SK-N-MC (cell line): ENCODE data around the gene TRMT2A.

Source experiments
- DNase-seq: peaks from one replicate; pipeline ENCODE4 v3.0.0-alpha.2; 2011; ENCODE audit warnings: low read depth, low spot score
- H3K27ac ChIP-seq: fragments of 200-600 bp; sonication (generic); 2 replicates; pipeline ENCODE4 v1.5.1; 2016; ENCODE audit warnings: mixed run types
- H3K36me3 ChIP-seq: fragments of 200-600 bp; sonication (generic); 2 replicates; pipeline ENCODE4 v1.6.1; 2017; ENCODE audit warnings: antibody characterized with exemption, low read length, mixed read lengths; ENCODE audit not compliant: insufficient read depth
- H3K4me3 ChIP-seq: fragments of 200-600 bp; sonication (generic); 2 replicates; pipeline ENCODE4 v1.5.1; 2016
- H3K9ac ChIP-seq: fragments of 200-600 bp; sonication (generic); 2 replicates; pipeline ENCODE4 v1.8.0; 2017; ENCODE audit warnings: mixed run types, mixed read lengths; ENCODE audit not compliant: insufficient read length
- H3K9me3 ChIP-seq: fragments of 200-600 bp; sonication (generic); 2 replicates; pipeline ENCODE4 v1.6.1; 2017; ENCODE audit warnings: low read depth, mild to moderate bottlenecking, antibody characterized with exemption, low read length, moderate library complexity, mixed read lengths
- EZH2 ChIP-seq: fragments of 200-600 bp; sonication (generic); IDR thresholded peaks from one replicate; pipeline ENCODE4 v1.6.1; 2017; ENCODE audit warnings: antibody characterized with exemption
- FOXP2 ChIP-seq: optimal IDR thresholded peaks from 2 replicates; pipeline ENCODE3; 2011; ENCODE audit warnings: mild to moderate bottlenecking, moderate library complexity; ENCODE audit not compliant: insufficient read depth; ENCODE audit errors: extremely low read length, control extremely low read depth
- POLR2AphosphoS5 ChIP-seq: IDR thresholded peaks from 2 replicates; pipeline ENCODE4 v1.6.1; 2012; ENCODE audit warnings: mild to moderate bottlenecking, low read depth, low read length, borderline replicate concordance

Gene TRMT2A

DNA sequence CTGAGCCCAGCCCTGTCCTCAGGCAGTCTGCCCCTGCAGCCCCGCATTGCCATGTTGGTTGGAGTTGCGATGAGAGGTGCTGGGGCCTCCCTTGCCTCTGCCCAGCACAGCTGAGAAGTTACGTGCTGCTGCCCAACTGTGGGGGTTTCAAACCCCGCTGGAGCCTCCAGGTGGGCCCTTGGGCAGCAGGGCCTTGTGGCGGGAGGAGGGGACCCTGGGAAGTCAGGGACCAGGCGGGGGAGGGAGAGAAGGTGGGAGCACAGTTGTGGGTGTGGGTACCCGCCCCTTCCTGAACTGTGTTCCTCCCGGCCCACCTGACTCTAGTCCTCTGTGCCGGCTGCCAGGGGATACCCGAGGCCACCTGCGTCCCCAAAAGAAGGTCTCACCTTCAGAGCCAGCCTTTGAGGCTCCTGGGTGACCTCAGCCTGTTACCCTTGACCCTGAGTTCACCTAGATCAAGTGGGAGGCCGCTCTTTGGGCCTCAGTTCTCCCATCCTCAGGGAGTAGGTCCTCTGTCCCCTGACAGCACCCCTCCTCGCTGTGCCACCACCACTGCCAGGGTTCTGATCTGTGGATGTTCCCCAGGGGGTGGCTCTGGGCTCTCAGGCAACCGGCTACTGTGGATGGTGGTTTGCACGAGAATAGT lies 41.5 kb upstream of the TRMT2A start:
- Histone ChIP-seq H3K9me3 (no peaks in the 10 kb centered on the region), H3K4me3 (no peak overlapping the region), H3K27ac (no peak overlapping the region), H3K9ac (no peak overlapping the region), H3K36me3 (no peaks in the 10 kb centered on the region)
- no peak for DNase-seq
- TF ChIP-seq FOXP2 (no peak), POLR2AphosphoS5 (no peak), EZH2 (no peak)

DNA sequence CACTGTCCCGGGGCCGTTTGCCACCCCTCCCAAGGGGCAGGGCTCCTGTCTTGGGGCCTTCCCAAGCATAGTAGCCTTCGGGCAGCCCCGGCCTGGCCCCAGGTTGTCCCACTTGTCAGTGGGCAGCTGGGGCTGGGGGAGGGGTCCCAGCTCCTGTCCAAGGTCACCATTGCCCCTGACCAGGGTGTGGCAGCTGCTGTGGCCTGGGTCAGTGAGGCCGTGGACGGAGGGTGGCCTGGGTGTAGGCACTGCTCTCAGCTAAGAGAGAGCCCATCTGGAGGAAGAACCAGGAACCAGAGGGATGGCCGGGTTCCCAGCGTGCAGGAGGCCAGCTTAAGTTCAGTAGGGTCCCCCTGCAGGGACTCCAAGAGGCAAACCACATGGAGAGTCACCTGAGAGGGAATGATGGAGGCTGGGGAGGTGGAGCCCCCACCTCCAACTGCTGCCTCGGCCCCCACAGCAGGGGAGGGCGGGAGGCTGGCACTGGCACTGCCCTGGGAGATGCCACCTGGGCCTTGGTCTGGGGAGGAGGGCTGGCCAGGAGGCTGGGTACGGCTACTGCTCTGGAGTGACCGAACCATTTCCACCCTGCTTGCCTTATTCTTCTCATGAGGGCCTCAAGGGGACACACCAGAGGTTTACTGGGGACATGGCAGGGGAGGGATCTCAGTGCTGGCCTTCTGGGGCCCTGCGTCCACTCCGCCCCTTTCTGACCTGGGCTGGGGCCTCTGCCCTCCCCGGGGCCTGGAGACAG lies 40.6 kb upstream of the TRMT2A start:
- Histone ChIP-seq H3K4me3 (no peak overlapping the region), H3K9ac (no peak overlapping the region), H3K9me3 (no peaks in the 10 kb centered on the region), H3K27ac (no peak overlapping the region), H3K36me3 (no peaks in the 10 kb centered on the region)
- no peak for DNase-seq
- TF ChIP-seq FOXP2 (no peak), POLR2AphosphoS5 (no peak), EZH2 (no peak)

DNA sequence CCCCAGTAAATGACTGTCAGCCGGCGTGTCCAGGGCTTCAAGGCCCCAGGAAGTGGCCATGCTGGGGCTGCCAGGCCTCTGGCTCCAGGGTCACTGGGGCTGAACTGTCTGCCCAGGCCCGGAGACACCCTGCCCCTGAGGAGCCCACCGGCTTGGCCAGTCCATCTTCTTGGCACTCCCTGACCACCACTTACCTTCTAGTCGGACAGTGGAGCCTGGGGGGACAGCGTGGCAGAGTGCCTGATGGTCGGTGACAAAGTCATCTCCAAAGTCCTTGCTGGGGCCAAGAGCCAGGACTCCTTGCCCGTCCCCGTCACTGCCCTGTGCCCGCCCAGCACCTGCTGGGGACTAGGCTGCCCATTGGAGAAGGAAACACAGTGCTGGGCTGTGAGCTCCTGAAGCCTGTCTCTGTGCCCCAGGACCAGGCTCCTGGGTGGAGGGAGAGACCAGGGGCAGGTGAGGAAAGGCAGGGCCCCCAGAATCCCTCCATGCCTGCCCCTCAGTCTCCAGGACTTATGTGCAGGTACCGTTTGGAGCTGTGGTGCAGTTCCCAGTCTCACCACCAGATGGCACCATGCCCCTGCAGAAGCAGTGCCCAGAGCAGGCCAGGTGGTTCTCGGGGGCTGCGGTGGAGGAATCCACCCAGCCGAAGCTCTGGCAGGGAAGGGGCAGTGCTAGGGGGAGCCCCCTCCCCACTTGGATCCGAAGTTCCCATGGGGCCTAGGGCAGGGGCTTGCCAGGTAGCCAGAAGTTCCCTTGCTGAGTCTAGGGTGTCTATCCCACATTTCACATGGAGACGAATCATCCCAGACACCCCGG lies 39.8 kb upstream of the TRMT2A start:
- H3K4me3 ChIP-seq, result no peak overlapping the region
- H3K36me3 ChIP-seq, result no peaks in the 10 kb centered on the region
- H3K9ac ChIP-seq, result no peak overlapping the region
- H3K9me3 ChIP-seq, result no peaks in the 10 kb centered on the region
- no peak overlapping the region for H3K27ac ChIP-seq
- no peak for TF ChIP-seq POLR2AphosphoS5
- no peak for TF ChIP-seq FOXP2
- TF ChIP-seq EZH2, result no peak
- peak; percentile 56 for DNase-seq

GRCh38 chr22:20156042-20156389 lies 39.0 kb upstream of the TRMT2A start:
- no peak overlapping the region for H3K4me3 ChIP-seq
- TF ChIP-seq FOXP2 (no peak), POLR2AphosphoS5 (no peak), EZH2 (no peak)
- no peak overlapping the region for H3K27ac ChIP-seq
- H3K36me3 ChIP-seq, result no peaks in the 10 kb centered on the region
- no peaks in the 10 kb centered on the region for H3K9me3 ChIP-seq
- DNase-seq, result no peak
- no peak overlapping the region for H3K9ac ChIP-seq

GRCh38 chr22:20155330-20156041 lies 38.5 kb upstream of the TRMT2A start:
- H3K4me3 ChIP-seq, result no peak overlapping the region

DNA sequence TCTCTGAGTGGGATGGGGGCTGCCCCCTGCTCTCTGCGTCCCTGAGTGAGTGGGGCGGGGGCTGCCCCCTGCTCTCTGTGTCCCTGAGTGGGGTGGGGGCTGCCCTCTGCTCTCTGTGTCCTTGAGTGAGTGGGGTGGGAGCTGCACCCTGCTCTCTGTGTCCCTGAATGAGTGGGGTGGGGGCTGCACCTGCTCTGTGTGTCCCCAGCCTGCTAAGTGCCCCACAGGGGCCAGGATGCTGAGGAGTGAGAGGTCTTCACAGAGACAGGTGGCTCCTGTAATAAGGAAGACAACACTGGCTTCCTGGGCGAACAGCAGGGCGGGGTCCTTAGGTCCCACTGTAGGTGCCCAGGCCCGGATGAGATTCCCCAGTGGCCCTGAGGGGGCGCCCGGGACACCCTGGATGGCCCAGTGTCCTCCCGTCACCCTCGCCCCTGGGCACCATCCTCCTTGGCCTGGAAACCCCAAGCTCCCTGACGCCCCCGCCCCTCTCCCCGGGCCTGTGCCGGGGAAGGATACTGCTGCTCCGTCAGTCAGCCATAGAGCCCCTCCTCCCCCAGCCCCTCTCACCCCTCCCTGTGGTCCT lies 37.7 kb upstream of the TRMT2A start:
- Histone ChIP-seq H3K9me3 (no peaks in the 10 kb centered on the region), H3K27ac (no peak overlapping the region), H3K9ac (no peak overlapping the region), H3K4me3 (no peak overlapping the region), H3K36me3 (no peaks in the 10 kb centered on the region)
- no peak for DNase-seq
- TF ChIP-seq POLR2AphosphoS5 (no peak), FOXP2 (no peak), EZH2 (no peak)

More at GRCh38 chr22:20155330-20156041, 38.5 kb upstream of the TRMT2A start:
- no peaks in the 10 kb centered on the region for H3K36me3 ChIP-seq
- H3K9me3 ChIP-seq, result no peaks in the 10 kb centered on the region
- no peak overlapping the region for H3K9ac ChIP-seq
- no peak for DNase-seq
- no peak overlapping the region for H3K27ac ChIP-seq
- no peak for TF ChIP-seq FOXP2
- no peak for TF ChIP-seq POLR2AphosphoS5
- TF ChIP-seq EZH2, result no peak

DNA sequence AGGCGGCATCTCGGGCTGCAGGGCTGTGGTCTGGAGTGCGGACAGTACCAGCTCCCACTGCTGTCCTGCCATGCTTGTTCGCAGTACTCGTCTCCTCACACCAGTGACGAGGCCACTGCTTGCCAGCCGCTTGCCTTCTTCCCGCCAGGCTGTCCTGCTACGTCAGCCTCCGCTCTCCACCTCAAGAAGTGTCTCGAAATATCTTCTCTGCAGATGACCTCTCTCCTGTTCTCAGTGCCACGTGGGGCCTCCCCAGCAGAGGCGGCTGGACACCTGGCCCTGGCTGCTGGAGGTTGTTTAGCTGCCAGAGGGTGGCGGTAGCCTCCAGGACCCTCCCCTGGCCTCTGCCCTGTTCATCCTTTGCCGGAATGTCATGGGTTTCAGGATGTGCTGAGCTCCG lies 36.9 kb upstream of the TRMT2A start:
- H3K4me3 ChIP-seq, result no peak overlapping the region
- TF ChIP-seq EZH2 (no peak), POLR2AphosphoS5 (no peak), FOXP2 (no peak)
- H3K36me3 ChIP-seq, result no peaks in the 10 kb centered on the region
- no peak for DNase-seq
- no peak overlapping the region for H3K9ac ChIP-seq
- H3K9me3 ChIP-seq, result no peaks in the 10 kb centered on the region
- no peak overlapping the region for H3K27ac ChIP-seq
